Omental fat pad (tissue), 4 donors: ENCODE data around the gene COMMD8. TPM values are rescaled to one million over a fixed set of nuclear protein-coding genes. Genes with fewer than 3 reads are reported as not detected.
A peak's percentile ranks its signal among the peaks of the same experiment; 100 is the strongest.

ENCODE experiments used
- ATAC-seq: fragments of 150-250 bp; one replicate; pipeline ENCODE4 v1.9.1; 2016; ENCODE audit warnings: mild to moderate bottlenecking, moderate library complexity; ENCODE audit not compliant: low FRiP score
- DNase-seq: peaks from one replicate; pipeline ENCODE4 v3.0.0-alpha.2; 2019; ENCODE audit warnings: low spot score
- total RNA-seq, 4 donors: library from RNA; depleted of rRNA; stranded (reverse); fragments of >200 nt; gene quantifications; one replicate each; pipeline ENCODE4 v1.1.0, GENCODE V29; 2016
- TF ChIP-seq, protein P1 (sequence below), 3 donors: fragments of 450-650 bp; IDR thresholded peaks; one replicate each; pipeline ENCODE4 v1.5.1; 2016 to 2017; ENCODE audit warnings: antibody characterized with exemption in 3 of 3, mild to moderate bottlenecking in 3 of 3, moderate library complexity in 2 of 3

COMMD8 gene
- total RNA-seq, 4 donors from 2014 or later = 8.8 to 17.8 (median 13.6) TPM

DNA sequence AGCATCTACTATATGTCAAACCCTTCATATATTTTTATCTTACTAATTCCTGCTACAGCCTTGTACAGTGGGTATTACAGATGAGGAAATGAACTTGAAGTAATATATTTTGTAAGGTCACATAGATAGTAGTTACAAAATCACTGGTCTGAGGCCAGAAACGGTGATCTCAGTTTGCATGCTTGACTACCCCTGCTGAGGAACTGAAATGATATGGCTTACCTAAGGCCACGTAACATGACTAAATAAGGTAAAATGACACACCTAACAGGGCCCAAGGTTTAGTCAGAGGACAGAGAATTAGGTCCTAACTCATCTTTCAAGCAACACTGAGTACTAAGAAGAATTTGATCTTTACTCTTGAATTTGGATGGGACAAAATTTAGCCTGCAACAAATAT lies 1.5 kb upstream of the COMMD8 start:
- no peak for DNase-seq
- TF ChIP-seq, protein P1, sequence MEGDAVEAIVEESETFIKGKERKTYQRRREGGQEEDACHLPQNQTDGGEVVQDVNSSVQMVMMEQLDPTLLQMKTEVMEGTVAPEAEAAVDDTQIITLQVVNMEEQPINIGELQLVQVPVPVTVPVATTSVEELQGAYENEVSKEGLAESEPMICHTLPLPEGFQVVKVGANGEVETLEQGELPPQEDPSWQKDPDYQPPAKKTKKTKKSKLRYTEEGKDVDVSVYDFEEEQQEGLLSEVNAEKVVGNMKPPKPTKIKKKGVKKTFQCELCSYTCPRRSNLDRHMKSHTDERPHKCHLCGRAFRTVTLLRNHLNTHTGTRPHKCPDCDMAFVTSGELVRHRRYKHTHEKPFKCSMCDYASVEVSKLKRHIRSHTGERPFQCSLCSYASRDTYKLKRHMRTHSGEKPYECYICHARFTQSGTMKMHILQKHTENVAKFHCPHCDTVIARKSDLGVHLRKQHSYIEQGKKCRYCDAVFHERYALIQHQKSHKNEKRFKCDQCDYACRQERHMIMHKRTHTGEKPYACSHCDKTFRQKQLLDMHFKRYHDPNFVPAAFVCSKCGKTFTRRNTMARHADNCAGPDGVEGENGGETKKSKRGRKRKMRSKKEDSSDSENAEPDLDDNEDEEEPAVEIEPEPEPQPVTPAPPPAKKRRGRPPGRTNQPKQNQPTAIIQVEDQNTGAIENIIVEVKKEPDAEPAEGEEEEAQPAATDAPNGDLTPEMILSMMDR (IDR thresholded peaks at IDR 0.05) = no peak
- no peak for ATAC-seq

DNA sequence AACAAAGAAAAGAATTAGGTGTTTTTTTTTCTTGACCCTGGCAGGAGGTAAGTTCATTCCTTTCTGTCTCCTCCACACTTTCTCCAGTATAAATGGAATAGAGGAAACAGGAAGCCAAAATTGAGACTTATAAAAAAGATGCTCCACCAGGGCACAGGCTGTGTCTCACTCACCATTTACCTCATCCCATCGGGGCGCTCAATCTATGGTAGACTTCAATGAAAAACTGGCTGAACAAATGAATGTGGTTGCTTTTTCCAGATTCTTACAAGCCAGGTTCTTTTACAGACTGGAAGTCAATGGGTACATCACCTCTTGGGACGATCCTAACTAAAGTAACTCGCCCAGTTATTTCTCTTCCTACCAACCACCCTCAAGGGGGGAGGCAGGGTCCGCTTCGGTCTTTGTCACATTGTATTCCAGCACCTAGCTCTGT lies 685 bp downstream of the COMMD8 start:
- TF ChIP-seq, protein P1 (IDR thresholded peaks at IDR 0.05) = no peak
- DNase-seq (no peak), ATAC-seq (peak; percentile 2)

DNA sequence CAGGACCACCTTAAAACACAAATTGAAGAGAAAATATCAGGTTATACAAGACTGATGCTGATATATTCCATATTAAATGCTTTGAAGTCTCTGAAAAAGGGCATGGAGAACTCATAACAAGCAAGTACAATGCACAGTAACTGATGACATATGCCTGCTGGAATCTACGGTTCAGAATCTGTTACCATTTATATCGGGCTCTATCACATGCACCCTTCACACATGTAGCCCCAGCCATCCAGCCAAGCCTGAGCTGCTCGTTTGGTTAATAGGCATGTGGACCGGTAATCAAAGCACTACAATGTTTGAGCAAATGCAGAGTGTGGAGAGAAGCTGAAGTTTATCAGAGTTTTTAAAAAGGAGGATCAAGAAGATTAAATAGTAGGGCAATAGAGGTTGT lies 11.8 kb downstream of the COMMD8 start:
- no peak for DNase-seq
- ATAC-seq = no peak
- TF ChIP-seq, protein P1 (IDR thresholded peaks at IDR 0.05) = no peak

DNA sequence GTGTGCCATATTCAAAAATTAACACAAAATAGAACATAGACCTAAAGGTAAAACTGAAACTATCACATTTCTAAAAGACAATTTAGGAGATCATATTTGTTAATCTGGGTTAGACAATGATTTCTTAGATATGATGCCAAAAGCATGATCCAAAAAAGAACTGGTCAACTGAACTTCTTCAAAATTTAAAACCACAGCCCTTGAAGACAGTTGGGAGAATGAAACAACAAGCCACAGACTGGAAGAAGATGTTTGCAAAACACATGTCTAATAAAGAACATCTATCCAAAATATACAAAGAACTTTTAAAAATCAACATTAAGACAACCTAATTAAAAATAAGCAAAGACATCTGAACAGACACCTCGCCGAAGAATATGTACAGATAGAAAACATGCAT lies 19.5 kb downstream of the COMMD8 start:
- ATAC-seq = no peak
- TF ChIP-seq, protein P1 (IDR thresholded peaks at IDR 0.05) = no peak

DNA sequence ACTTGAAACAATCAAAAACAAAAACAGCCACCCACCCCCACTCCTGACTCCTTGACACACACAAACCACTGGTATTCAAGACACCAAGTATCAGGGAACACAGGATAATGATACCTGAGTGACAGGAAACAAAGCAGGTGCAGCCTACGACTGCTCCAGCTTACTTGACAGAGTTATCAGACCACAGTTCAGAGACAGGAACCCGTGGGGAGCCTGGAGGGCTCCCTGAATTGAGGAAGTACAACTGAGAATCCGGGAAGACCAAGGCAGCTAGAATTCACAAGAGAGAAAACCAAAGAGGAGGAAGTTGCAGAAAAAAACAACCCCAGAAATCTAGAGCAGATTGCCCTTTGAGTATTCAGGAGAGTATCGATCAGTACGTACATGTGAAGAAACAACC lies 20.5 kb downstream of the COMMD8 start:
- DNase-seq (no peak), ATAC-seq (no peak)
- TF ChIP-seq, protein P1 (IDR thresholded peaks at IDR 0.05) = no peak

More for the DNA sequence above, 19.5 kb downstream of the COMMD8 start:
- DNase-seq = no peak

DNA sequence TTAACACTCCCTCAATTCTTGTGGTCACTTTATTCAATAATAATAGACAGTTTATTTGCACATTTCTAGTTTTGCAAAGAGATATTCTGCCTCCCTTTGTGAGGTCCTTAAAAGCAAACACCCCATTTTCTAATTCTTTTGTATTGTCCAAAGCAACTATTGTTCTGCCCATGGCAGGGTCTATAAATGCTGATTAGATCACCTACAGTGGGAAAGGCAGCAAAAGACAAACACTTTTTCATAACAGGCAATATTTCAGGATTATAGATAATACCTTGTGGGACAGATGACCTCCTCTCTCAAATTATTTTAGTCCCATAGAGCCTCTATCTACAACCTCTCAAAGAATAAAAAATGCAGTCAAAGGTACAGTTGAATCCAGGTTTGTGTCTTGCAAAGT lies 28.6 kb downstream of the COMMD8 start:
- ATAC-seq (no peak), DNase-seq (no peak)
- TF ChIP-seq, protein P1 (IDR thresholded peaks at IDR 0.05) = no peak

DNA sequence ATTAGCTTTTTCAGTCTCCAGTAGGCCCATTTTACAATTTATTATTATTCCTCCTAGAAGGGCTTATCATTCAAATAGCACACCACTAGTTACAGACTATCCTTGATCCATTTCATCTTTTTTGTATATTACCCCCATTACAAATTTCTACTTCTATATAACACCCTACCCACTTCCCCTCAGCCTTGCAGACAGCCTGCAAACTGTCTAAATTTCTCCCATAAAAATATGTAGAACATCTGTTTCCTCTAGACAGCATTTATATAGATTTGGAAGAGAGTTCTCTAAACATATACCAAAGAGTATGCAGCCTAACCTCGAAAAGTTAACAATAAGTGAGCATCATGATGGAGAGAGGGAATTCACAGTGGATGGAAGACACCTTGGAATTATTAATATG lies 30.8 kb downstream of the COMMD8 start:
- DNase-seq = no peak
- TF ChIP-seq, protein P1 (IDR thresholded peaks at IDR 0.05) = no peak
- no peak for ATAC-seq
